Fibroblast of pulmonary artery (primary cell): ENCODE data around the gene EPB42.
"Not testable (repeated sequence)": the region's sequence is repeated elsewhere in the genome, so short reads cannot be mapped to it uniquely, and the experiment has no call there.

Source experiments
- DNase-seq: peaks from one replicate; pipeline ENCODE4 v3.0.0-alpha.2; 2010; ENCODE audit warnings: low read depth
- H3K4me3 ChIP-seq: replicated peaks from 2 replicates; pipeline ENCODE4 v1.5.1; 2011; ENCODE audit warnings: low read depth, mild to moderate bottlenecking, control low read depth, low read length, moderate library complexity
- TF ChIP-seq, protein P1 (sequence below): IDR thresholded peaks from 2 replicates; pipeline ENCODE4 v1.5.1; 2011; ENCODE audit warnings: mild to moderate bottlenecking, control low read depth, low read length, inconsistent platforms; ENCODE audit errors: missing control alignments

Gene EPB42

DNA sequence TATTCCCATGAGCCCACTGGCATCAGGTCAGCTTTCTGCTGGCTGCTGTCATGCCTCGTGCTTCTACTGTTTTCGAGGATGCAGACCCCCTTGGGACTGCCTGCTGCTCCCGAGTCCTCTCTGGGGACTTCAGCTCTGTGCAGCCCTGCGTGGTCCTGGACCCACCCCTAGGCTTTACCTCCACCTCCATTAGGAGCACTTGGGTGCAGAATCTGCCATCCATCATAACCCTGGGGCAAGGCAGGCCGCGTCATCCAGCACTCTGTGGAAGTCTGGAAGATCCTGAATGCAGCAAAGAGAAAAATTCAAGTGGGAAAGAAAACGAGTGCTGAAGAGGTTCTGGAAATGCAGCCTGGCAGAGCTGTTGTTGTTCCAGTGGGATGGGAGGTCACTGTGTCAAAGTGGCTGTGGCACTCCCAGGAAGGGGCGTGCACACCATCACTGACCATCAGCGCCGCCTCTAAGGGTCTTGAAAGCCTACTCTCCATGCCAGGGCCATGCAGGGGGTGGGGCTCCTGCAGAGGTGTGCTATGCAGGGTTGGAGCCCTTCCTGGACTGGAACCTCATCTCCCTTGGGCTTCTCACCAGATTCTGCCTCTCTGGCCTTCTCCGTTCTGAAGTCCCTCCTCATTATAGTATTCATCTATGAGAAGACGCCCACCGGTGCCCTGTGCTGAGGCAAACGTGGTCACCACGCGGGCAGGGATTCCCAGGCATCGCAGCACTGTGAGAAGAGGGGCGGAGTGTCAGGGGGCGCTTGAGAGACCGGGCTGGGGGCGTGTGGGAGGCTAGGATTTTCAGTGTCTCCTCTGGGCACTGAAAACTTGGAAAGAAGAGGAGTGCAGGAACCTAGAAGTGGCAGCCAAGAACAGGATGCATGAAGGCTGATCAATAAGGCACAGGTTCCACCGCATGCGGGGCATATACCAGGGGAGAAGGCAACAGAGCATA is 12.5 kb downstream of the EPB42 start:
- DNase-seq: no peak
- no peak overlapping the region for H3K4me3 ChIP-seq
- TF ChIP-seq, protein P1, sequence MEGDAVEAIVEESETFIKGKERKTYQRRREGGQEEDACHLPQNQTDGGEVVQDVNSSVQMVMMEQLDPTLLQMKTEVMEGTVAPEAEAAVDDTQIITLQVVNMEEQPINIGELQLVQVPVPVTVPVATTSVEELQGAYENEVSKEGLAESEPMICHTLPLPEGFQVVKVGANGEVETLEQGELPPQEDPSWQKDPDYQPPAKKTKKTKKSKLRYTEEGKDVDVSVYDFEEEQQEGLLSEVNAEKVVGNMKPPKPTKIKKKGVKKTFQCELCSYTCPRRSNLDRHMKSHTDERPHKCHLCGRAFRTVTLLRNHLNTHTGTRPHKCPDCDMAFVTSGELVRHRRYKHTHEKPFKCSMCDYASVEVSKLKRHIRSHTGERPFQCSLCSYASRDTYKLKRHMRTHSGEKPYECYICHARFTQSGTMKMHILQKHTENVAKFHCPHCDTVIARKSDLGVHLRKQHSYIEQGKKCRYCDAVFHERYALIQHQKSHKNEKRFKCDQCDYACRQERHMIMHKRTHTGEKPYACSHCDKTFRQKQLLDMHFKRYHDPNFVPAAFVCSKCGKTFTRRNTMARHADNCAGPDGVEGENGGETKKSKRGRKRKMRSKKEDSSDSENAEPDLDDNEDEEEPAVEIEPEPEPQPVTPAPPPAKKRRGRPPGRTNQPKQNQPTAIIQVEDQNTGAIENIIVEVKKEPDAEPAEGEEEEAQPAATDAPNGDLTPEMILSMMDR: no peak

DNA sequence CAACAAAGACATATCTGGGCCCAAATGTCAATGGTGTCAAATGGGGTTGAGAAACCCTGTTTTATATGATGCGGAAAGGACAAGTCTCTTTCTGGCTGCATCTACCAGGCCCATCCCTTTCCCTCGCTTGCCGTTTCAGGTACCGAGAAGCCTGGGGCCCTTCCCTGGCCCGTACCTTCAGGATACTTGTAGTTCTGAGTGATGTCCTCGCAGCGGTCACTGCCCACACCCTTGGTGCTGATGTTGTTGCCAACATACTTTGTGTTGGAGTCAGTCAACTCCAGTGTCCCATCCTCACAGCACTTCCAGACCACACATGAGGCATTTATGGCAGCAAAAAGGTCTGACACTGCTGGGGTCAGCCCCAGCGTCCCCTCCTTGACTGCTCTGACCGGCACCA is 13.8 kb downstream of the EPB42 start:
- TF ChIP-seq, protein P1: no peak
- no peak overlapping the region for H3K4me3 ChIP-seq
- no peak for DNase-seq

DNA sequence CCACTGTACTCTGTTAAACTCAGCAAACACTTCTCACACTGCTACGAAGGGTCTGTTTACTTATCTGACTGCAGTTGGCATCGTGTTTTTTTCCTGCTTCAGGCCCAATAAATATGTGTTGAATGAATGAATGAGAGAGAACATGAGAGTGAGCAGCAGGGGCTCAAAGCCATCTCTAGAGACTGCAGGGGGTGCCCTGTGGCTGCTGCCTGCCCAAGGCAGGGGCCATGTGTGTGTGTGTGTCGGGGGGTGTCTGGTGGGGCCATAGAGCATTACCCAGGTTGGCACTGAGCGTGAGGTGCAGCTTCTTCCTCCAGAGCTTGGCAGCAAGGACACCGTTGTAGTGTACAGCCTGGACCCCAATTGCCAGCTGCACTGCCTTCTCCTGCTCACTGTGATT is 14.8 kb downstream of the EPB42 start:
- DNase-seq: no peak
- TF ChIP-seq, protein P1: no peak
- H3K4me3 ChIP-seq: no peak overlapping the region

DNA sequence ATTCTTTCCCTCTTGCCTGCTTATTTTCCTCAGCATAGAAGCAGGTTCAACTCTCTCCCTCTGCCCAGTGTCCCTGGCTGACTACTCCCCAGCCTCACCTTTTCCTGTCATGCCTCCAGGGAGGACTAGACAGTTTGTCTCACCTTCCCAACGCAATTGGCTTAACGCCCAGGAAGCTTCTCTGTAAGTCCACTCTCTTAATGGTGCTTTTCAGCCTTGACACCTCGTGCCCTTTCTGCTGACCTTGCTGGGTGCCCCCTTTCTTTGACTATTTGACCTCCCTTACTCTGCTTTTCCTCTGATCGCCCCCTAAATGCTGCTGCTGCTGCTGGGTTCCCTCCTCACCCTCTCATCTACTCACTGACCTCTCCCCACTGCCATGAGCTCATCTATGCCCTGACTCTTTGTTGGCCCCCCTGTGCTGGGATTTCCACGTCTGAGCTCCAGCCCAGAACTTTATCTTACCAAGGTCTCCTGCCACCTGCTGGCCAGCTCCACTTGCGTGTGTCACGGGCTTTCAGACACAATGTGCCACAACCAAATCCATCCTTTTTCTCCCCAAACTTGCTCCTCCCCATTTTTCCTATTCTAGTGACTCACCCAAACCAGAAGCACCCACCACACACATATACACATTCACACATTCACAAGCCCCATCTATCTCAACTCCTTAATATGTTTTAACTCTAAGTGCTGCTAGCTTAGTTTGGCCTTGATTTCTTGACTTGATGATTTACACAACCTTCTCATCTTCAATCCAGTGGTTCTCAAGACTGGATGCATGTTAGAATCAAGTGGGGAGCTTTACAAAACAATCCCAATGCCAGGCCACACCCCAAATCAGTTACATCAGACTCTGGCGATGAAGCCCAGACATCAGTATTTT is 16.6 kb downstream of the EPB42 start:
- DNase-seq: peak; percentile 67
- TF ChIP-seq, protein P1: peak; percentile 76
- H3K4me3 ChIP-seq: no peak overlapping the region

DNA sequence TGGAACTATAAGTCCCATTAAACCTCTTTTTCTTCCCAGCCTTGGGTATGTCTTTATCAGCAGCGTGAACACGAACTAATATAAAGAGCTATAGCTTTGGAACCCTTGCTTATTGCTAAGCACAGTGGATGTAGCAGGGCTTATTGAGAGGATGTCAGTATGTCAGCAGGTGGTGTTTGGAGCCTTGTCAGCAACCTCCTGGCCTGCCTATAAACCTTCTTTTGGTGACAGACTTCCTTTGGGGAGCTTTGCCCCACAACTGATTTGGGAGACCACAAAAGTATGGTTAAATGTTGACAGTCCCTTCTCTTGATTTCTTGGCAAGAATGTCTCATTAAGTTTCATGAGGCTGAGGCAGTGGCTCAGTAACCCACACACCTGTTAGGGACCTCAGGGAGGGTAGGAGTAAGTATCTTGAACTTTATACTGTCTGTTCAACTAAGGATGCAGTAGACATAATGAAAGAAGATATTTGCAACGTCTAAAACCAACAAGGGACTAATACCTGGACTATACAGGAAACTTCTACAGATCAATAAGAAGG is 20.8 kb downstream of the EPB42 start:
- TF ChIP-seq, protein P1: no peak
- no peak for DNase-seq
- no peak overlapping the region for H3K4me3 ChIP-seq

DNA sequence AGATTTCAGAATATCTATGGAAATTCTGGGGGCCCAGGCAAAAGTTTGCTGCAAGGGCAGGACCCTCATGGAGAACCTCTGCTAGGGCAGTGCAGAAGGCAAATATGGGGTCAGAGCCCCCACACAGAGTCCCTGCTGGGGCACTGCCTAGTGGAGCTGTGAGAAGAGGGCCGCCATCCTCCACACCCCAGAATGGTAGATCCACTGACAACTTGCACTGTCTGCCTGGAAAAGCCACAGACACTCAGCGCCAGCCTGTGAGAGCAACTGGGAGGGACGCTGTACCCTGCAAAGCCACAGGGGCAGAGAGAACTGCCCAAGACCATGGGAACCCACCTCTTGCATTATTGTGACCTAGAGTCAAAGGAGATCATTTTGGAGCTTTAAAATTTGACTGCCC is 21.8 kb downstream of the EPB42 start:
- H3K4me3 ChIP-seq: no peak overlapping the region
- DNase-seq: no peak
- TF ChIP-seq, protein P1: no peak

DNA sequence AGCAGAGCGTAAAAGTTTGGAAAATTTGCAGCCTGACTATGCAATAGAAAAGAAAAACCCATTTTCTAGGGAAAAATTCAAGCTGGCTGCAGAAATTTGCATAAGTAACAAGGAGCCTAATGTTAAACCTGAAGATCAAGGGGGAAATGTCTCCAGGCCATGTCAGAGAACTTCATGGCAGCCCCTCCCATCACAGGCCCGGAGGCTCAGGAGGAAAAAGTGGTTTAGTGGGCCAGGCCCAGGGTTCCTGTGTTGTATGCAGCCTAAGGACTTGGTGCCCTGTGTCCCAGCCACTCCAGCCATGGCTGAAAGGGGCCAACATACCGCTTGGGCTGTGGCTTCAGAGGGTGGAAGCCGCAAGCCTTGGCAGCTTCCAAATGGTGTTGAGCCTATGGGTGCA is 22.3 kb downstream of the EPB42 start:
- DNase-seq, H3K4me3 ChIP-seq: not testable (repeated sequence)

DNA sequence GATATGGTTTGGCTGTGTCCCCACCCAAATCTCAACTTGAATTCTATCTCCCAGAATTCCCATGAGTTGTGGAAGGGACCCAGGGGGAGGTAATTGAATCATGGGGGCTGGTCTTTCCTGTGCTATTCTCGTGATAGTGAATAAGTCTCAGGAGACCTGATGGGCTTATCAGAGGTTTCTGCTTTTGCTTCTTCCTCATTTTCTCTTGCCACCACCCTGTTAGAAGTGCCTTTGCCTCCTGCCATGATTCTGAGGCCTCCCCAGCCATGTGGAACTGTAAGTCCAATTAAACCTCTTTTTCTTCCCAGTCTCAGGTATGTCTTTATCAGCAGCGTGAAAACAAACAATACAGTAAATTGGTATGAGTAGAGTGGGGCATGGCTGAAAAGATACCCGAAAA is 23.0 kb downstream of the EPB42 start:
- DNase-seq, H3K4me3 ChIP-seq: not testable (repeated sequence)
